RWPE2 (cell line): ENCODE measurements around the gene ARHGEF7.

ENCODE experiments used
- ATAC-seq: fragments of 200-7000 bp; cut with Tn5 transposase; 3 replicates; pipeline ENCODE4 v1.9.1; 2021; ENCODE audit warnings: low read depth
- DNase-seq: peaks from one replicate; pipeline ENCODE4 v3.0.0-alpha.2; 2020; ENCODE audit warnings: low spot score
- H3K27ac ChIP-seq: fragments of 450-650 bp; 2 replicates; pipeline ENCODE4 v1.5.1; 2017; ENCODE audit warnings: mild to moderate bottlenecking; ENCODE audit not compliant: poor library complexity, severe bottlenecking
- H3K27me3 ChIP-seq: fragments of 250-450 bp; sonication (Bioruptor Pico); 2 replicates; pipeline ENCODE4 v1.5.1; 2021; ENCODE audit warnings: mild to moderate bottlenecking, moderate library complexity; ENCODE audit not compliant: insufficient read depth, poor library complexity, severe bottlenecking
- H3K36me3 ChIP-seq: fragments of 250-450 bp; sonication (Bioruptor Pico); 2 replicates; pipeline ENCODE4 v1.5.1; 2020; ENCODE audit warnings: low read depth, mild to moderate bottlenecking, moderate library complexity
- H3K4me1 ChIP-seq: fragments of 250-450 bp; sonication (Bioruptor Pico); 2 replicates; pipeline ENCODE4 v1.5.1; 2021; ENCODE audit warnings: mild to moderate bottlenecking, moderate library complexity; ENCODE audit not compliant: insufficient read depth, poor library complexity, severe bottlenecking
- H3K4me3 ChIP-seq: fragments of 250-450 bp; sonication (Bioruptor Pico); 2 replicates; pipeline ENCODE4 v1.5.1; 2021; ENCODE audit warnings: mild to moderate bottlenecking, moderate library complexity; ENCODE audit not compliant: severe bottlenecking
- H3K9me3 ChIP-seq: fragments of 250-450 bp; sonication (Bioruptor Pico); 2 replicates; pipeline ENCODE4 v1.5.1; 2021; ENCODE audit warnings: mild to moderate bottlenecking, moderate library complexity; ENCODE audit not compliant: severe bottlenecking
- TF ChIP-seq, protein P1 (sequence below): fragments of 450-650 bp; IDR thresholded peaks from one replicate; pipeline ENCODE4 v1.5.1; 2017; ENCODE audit warnings: mild to moderate bottlenecking, moderate library complexity; ENCODE audit not compliant: poor library complexity, severe bottlenecking

The ARHGEF7 gene

DNA sequence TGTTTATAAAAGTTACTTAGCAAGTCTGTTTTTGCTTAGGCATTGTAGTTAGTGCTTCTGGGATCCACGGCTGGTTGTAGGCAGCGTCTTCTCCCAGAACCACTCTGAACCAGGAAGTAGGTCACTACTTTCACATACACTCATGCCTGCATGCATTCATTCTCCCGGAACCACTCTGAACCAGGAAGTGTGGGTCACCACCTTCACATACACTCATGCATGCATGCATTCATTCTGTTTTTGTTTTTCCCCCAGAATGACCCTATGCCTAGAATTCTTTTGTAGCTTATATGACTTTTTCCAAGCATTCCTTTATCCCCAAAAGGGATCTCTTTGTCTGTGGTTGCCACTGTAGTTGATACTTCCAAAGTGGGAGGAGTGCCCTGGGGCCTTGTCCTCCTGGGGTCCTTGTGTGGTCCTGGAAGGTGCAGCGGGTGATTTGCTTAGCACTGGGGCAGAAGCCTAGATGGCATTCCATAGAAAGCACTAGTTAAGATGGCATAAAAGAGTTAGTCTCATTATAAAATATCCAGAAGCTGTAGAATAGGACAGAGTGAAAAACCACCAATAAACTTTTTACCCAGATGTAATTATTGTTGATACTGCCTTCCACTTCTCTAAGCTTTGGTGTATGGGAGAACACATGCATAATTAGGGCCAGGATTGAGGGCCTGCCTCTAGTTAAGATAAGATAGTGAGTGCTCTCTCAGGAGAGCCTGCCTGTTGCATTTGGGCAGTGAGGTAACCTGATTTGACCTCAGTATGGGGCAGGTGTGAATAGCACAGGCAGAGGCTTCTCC lies 136.7 kb downstream of the ARHGEF7 start:
- H3K27me3 ChIP-seq = no peaks in the 10 kb centered on the region

DNA sequence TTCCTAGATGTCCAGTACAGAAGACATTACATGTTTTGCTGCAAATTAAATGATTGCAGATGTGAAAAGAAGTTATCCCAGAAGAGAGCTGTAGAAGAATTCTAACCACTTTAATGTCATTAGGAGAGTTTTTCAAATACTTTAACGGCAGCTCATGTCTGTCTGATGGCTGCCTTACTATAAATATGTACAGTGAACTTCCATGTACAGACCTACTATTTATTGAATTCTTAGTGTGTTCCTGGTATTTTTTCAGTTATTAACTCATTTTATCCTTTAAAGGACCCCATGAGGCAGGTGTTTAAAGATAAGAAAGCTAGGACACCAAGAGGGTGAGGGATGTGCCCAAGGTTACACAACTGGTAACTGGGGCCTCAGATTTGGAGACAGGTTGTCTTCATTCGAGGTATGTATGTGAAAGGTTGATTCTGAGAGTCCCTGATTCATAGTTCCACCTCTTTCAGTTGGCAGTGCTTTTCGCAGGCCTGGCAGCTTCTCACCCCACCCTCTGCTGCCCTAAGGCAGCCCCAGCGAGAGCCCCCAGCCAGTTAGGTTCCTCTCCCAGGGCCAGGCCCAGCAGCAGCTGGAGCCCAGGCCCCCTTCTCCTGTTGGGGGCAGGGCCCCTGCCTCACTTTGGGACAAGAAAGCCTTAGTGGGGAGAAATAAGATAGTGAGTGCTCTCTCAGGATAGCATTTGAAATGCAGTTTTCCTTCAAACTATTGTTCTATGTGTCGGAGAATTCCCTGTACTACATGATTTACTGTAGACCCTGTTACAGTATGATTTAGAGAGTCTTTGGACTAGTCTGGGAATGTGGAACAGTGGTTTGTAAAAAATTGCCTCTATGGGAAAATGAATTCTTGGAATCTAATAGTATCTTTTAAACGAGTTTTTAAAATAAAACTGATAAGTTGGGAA lies 137.6 kb downstream of the ARHGEF7 start:
- no peak overlapping the region for H3K27ac ChIP-seq
- H3K36me3 ChIP-seq = peaks cover 14% of the 10 kb centered on the region
- TF ChIP-seq, protein P1, sequence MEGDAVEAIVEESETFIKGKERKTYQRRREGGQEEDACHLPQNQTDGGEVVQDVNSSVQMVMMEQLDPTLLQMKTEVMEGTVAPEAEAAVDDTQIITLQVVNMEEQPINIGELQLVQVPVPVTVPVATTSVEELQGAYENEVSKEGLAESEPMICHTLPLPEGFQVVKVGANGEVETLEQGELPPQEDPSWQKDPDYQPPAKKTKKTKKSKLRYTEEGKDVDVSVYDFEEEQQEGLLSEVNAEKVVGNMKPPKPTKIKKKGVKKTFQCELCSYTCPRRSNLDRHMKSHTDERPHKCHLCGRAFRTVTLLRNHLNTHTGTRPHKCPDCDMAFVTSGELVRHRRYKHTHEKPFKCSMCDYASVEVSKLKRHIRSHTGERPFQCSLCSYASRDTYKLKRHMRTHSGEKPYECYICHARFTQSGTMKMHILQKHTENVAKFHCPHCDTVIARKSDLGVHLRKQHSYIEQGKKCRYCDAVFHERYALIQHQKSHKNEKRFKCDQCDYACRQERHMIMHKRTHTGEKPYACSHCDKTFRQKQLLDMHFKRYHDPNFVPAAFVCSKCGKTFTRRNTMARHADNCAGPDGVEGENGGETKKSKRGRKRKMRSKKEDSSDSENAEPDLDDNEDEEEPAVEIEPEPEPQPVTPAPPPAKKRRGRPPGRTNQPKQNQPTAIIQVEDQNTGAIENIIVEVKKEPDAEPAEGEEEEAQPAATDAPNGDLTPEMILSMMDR = no peak
- H3K4me1 ChIP-seq = no peaks in the 10 kb centered on the region
- H3K4me3 ChIP-seq = no peak overlapping the region
- ATAC-seq (no peak), DNase-seq (no peak)
- no peaks in the 10 kb centered on the region for H3K9me3 ChIP-seq
- no peaks in the 10 kb centered on the region for H3K27me3 ChIP-seq

More for the DNA sequence above, 136.7 kb downstream of the ARHGEF7 start:
- Histone ChIP-seq H3K4me1 (no peaks in the 10 kb centered on the region), H3K27ac (no peak overlapping the region), H3K4me3 (no peak overlapping the region), H3K36me3 (peaks cover 13% of the 10 kb centered on the region), H3K9me3 (no peaks in the 10 kb centered on the region)
- TF ChIP-seq, protein P1 = no peak
- DNase-seq (no peak), ATAC-seq (no peak)

DNA sequence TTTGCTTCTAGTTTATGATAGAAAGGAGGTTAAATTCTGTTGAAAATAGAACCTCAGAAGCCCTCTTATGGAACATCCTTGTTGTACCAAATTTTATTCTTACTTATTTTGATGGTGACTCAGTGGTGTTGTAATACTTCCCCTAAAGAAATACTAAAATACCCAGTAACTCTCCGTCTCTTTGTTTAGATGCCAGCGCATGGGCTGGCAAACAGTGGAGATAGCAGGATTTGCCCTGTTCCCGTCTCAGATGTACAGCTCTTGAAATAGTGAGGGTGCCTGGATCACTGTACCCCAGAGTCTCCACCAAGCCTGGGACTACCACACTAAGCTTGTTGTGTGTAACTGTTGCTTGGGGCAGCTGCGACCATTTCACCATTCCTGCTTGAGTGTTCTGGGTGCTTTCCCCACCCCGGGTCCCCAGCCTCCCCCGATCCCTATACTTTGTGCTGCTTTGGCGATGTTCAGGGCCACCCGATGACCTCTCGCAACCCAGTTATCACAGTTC lies 138.3 kb downstream of the ARHGEF7 start:
- no peaks in the 10 kb centered on the region for H3K4me1 ChIP-seq
- no peak overlapping the region for H3K4me3 ChIP-seq
- H3K36me3 ChIP-seq = peaks cover 14% of the 10 kb centered on the region
- H3K27ac ChIP-seq = no peak overlapping the region
- H3K27me3 ChIP-seq = no peaks in the 10 kb centered on the region
- no peaks in the 10 kb centered on the region for H3K9me3 ChIP-seq
- ATAC-seq (no peak), DNase-seq (no peak)
- TF ChIP-seq, protein P1 = no peak

DNA sequence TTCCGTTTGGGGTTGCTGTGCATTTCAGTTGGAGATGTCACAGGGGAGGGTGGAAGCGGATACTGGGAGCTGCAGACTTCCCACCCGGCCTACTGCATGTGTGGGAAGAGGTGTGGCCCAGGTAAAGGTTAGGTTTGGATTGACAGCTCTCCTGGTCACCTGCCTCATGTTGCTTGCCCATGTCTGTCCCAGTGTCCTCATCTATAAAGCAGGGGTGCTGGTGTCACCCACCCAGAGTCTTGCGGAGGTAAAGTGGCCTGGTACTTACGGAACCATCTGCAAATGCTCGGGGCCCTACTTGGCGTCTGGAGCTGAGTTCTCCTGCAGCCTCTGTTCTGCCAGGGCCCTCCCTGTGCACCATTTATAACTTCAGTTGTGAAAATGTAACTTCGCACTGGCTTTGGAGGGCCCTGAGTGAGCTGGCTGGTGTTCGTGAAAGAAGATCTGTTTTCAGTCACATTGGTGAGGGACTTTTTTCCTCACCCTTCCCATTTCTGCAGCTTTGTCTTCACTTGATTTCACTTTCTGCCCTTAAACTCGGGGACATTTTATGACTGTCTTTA lies 140.2 kb downstream of the ARHGEF7 start:
- no peak for ATAC-seq
- Histone ChIP-seq H3K27me3 (no peaks in the 10 kb centered on the region), H3K9me3 (no peaks in the 10 kb centered on the region), H3K27ac (no peak overlapping the region), H3K4me3 (no peak overlapping the region), H3K36me3 (peaks cover 14% of the 10 kb centered on the region), H3K4me1 (no peaks in the 10 kb centered on the region)
- TF ChIP-seq, protein P1 = no peak
- DNase-seq = no peak
